ENCODE data around the gene DUSP10. TPM values are rescaled to one million over a fixed set of nuclear protein-coding genes. Genes with fewer than 3 reads are reported as not detected.
A peak's percentile ranks its signal among the peaks of the same experiment; 100 is the strongest.

The DUSP10 gene
- polyA plus RNA-seq, 3 donors = 10.4 to 41.1 (median 12.7) TPM

DNA sequence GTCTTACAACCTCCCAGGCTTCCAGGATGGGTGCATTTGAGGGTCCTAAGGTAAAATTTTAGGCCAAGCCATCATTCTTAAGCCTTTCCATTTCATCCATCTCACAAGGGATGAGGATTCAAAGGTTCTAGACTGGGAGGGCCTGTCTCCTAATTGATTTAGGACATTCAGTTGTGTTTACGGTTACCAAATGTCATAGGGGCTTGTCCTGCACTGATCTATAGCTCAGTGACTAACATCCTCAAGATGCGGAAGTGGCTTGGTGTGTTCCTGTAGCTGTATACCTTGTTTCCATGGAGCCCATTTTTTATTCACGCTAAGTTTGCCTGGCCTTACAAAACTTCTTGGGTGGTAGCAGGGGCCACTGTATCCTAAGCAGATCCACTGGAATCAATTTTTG lies 52.8 kb downstream of the DUSP10 start:
- Mint-ChIP-seq H3K4me1 (peaks cover 15% of the 10 kb centered on the region), H3K36me3 (peaks cover 0 to 2% of the 10 kb centered on the region in 2 donors)

DNA sequence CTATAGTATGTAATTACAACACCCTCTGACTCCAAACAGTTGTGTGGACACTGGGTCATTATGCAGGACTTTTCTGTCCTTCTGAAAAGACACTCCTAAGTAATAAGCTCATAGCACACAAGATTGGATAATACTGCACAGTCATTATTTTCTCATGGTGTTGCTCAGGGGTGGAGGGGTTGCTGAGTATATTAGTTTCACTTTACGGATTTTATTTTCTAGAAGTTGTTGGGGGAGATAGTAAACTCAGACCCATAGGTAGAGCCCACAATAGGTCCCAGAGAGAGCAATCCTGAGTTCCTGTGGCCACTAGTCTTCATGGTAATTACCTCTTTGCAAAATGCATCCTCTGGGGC lies 53.4 kb downstream of the DUSP10 start:
- H3K27ac ChIP-seq (ENCODE audit: low read depth in 1 of 2, low read length in 2 of 2) = peak overlapping the region in 1 of 2 donors; percentile 30
- intact Hi-C loops (cut with micrococcal nuclease) = no loop called here

More for the DNA sequence above, 52.8 kb downstream of the DUSP10 start:
- TF ChIP-seq, protein P1, sequence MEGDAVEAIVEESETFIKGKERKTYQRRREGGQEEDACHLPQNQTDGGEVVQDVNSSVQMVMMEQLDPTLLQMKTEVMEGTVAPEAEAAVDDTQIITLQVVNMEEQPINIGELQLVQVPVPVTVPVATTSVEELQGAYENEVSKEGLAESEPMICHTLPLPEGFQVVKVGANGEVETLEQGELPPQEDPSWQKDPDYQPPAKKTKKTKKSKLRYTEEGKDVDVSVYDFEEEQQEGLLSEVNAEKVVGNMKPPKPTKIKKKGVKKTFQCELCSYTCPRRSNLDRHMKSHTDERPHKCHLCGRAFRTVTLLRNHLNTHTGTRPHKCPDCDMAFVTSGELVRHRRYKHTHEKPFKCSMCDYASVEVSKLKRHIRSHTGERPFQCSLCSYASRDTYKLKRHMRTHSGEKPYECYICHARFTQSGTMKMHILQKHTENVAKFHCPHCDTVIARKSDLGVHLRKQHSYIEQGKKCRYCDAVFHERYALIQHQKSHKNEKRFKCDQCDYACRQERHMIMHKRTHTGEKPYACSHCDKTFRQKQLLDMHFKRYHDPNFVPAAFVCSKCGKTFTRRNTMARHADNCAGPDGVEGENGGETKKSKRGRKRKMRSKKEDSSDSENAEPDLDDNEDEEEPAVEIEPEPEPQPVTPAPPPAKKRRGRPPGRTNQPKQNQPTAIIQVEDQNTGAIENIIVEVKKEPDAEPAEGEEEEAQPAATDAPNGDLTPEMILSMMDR (IDR thresholded peaks at IDR 0.05) = no peak
- peaks cover 0 to 11% (median 5%) of the 10 kb centered on the region in 7 donors for H3K9me3 Mint-ChIP-seq
- Histone ChIP-seq H3K9ac (ENCODE audit: insufficient read depth, low read length, poor library complexity, severe bottlenecking) (no peak overlapping the region), H3K36me3 (replicated peaks in 1 of 2; ENCODE audit: control insufficient read depth in 1 of 2, insufficient read depth in 2 of 2, low read length in 2 of 2) (no peaks in the 10 kb centered on the region), H3K27me3 (ENCODE audit: control insufficient read depth in 2 of 2, insufficient read depth in 2 of 2, low read length in 2 of 2) (no peaks in the 10 kb centered on the region), H3K27ac (ENCODE audit: low read depth in 1 of 2, low read length in 2 of 2) (peak overlapping the region in 1 of 2 donors; percentile 37), H3K9me3 (replicated peaks in 1 of 2; ENCODE audit: control insufficient read depth in 1 of 2, insufficient read depth in 1 of 2, low read length in 2 of 2) (peaks cover 0 to 5% of the 10 kb centered on the region in 2 donors), H3K79me2 (ENCODE audit: insufficient read depth, low read length) (no peaks in the 10 kb centered on the region), H3K4me1 (ENCODE audit: control insufficient read depth in 1 of 2, insufficient read depth in 2 of 2, low read length in 2 of 2) (no peaks in the 10 kb centered on the region), H4K20me1 (ENCODE audit: insufficient read depth, low read length) (no peaks in the 10 kb centered on the region), H3K4me3 (replicated peaks in 1 of 3; ENCODE audit: low read depth in 2 of 3, low read length in 3 of 3) (no peak overlapping the region), H3K4me2 (replicated peaks; ENCODE audit: extremely low read depth, low read length, poor library complexity, severe bottlenecking) (no peak overlapping the region), H2AFZ (ENCODE audit: insufficient read depth, low read depth, low read length, poor library complexity, severe bottlenecking) (no peak overlapping the region)
- 57% methylated on average over 3 of the region's 3 CpGs for whole genome bisulfite sequencing (ENCODE audit: insufficient coverage)
- peak; percentile 72 to 83 (median 81) for DNase-seq
- no peaks in the 10 kb centered on the region for H3K27me3 Mint-ChIP-seq (ENCODE audit: low read depth in 3 of 3)
- H3K4me3 Mint-ChIP-seq = peak overlapping the region in 1 of 2 donors; percentile 35
- peak overlapping the region; percentile 21 to 78 (median 68) for H3K27ac Mint-ChIP-seq
- intact Hi-C loops (cut with micrococcal nuclease) = no loop called here

More for the DNA sequence above, 53.4 kb downstream of the DUSP10 start:
- Mint-ChIP-seq H3K27ac (peak overlapping the region in 6 of 7 donors; percentile 7 to 78 (median 61)), H3K27me3 (ENCODE audit: low read depth in 3 of 3) (no peaks in the 10 kb centered on the region), H3K36me3 (peaks cover 0 to 2% of the 10 kb centered on the region in 2 donors), H3K4me3 (no peak overlapping the region), H3K9me3 (peaks cover 0 to 7% (median 2%) of the 10 kb centered on the region in 7 donors), H3K4me1 (peaks cover 18% of the 10 kb centered on the region)
- Histone ChIP-seq H3K9me3 (replicated peaks in 1 of 2; ENCODE audit: control insufficient read depth in 1 of 2, insufficient read depth in 1 of 2, low read length in 2 of 2) (peaks cover 0 to 3% of the 10 kb centered on the region in 2 donors), H3K27me3 (ENCODE audit: control insufficient read depth in 2 of 2, insufficient read depth in 2 of 2, low read length in 2 of 2) (no peaks in the 10 kb centered on the region), H4K20me1 (ENCODE audit: insufficient read depth, low read length) (no peaks in the 10 kb centered on the region), H3K36me3 (replicated peaks in 1 of 2; ENCODE audit: control insufficient read depth in 1 of 2, insufficient read depth in 2 of 2, low read length in 2 of 2) (no peaks in the 10 kb centered on the region), H3K4me1 (ENCODE audit: control insufficient read depth in 1 of 2, insufficient read depth in 2 of 2, low read length in 2 of 2) (no peaks in the 10 kb centered on the region), H3K4me2 (replicated peaks; ENCODE audit: extremely low read depth, low read length, poor library complexity, severe bottlenecking) (no peak overlapping the region), H3K79me2 (ENCODE audit: insufficient read depth, low read length) (no peaks in the 10 kb centered on the region), H3K9ac (ENCODE audit: insufficient read depth, low read length, poor library complexity, severe bottlenecking) (no peak overlapping the region), H3K4me3 (replicated peaks in 1 of 3; ENCODE audit: low read depth in 2 of 3, low read length in 3 of 3) (no peak overlapping the region), H2AFZ (ENCODE audit: insufficient read depth, low read depth, low read length, poor library complexity, severe bottlenecking) (no peak overlapping the region)
- WGBS (ENCODE audit: insufficient coverage) = no CpG with 5 or more reads among the region's 1 CpG
- DNase-seq = peak in 1 of 3 donors; percentile 34
- TF ChIP-seq, protein P1 (IDR thresholded peaks at IDR 0.05) = no peak
